ENCODE data around the gene B4GALT4.
A peak's percentile ranks its signal among the peaks of the same experiment; 100 is the strongest.
"Not testable (repeated sequence)": the region's sequence is repeated elsewhere in the genome, so short reads cannot be mapped to it uniquely, and the experiment has no call there.

B4GALT4 gene

GRCh38 chr3:119240591-119241434 lies at the start of gene B4GALT4:
Gene B4GALT4 (minus strand): TSS chr3:119240878. CDS start chr3:119230099, 10,779 bp downstream.
- peak; percentile 37 to 50 for DNase-seq (ENCODE audit: low read depth in 1 of 2, low spot score in 1 of 2)

- DNase-seq (ENCODE audit: low read depth in 1 of 2, low spot score in 1 of 2): no peak
Measured at GRCh38 chr3:119289404-119289770, 48.7 kb upstream of the B4GALT4 start.

- DNase-seq (ENCODE audit: low read depth in 1 of 2, low spot score in 1 of 2): no peak
Measured at GRCh38 chr3:119288669-119289403, 48.2 kb upstream of the B4GALT4 start.

GRCh38 chr3:119279584-119280243 lies 39.0 kb upstream of the B4GALT4 start:
- DNase-seq (ENCODE audit: low read depth in 1 of 2, low spot score in 1 of 2): no peak

GRCh38 chr3:119279101-119279554 lies 38.5 kb upstream of the B4GALT4 start:
- no peak for DNase-seq (ENCODE audit: low read depth in 1 of 2, low spot score in 1 of 2)

- DNase-seq (ENCODE audit: low read depth in 1 of 2, low spot score in 1 of 2): no peak
Measured at GRCh38 chr3:119276680-119277079, 36.0 kb upstream of the B4GALT4 start.

- not testable (repeated sequence) for DNase-seq (ENCODE audit: low read depth in 1 of 2, low spot score in 1 of 2)
Measured at GRCh38 chr3:119270212-119270611, 29.5 kb upstream of the B4GALT4 start.

GRCh38 chr3:119261055-119261454 lies 20.4 kb upstream of the B4GALT4 start:
- no peak for DNase-seq (ENCODE audit: low read depth in 1 of 2, low spot score in 1 of 2)

GRCh38 chr3:119259821-119260220 lies 19.1 kb upstream of the B4GALT4 start:
- DNase-seq (ENCODE audit: low read depth in 1 of 2, low spot score in 1 of 2): no peak

- DNase-seq (ENCODE audit: low read depth in 1 of 2, low spot score in 1 of 2): no peak
Measured at GRCh38 chr3:119258915-119259314, 18.2 kb upstream of the B4GALT4 start.

- DNase-seq (ENCODE audit: low read depth in 1 of 2, low spot score in 1 of 2): no peak
Measured at GRCh38 chr3:119257654-119258410, 17.2 kb upstream of the B4GALT4 start.

GRCh38 chr3:119257111-119257510 lies 16.4 kb upstream of the B4GALT4 start:
- no peak for DNase-seq (ENCODE audit: low read depth in 1 of 2, low spot score in 1 of 2)

- no peak for DNase-seq (ENCODE audit: low read depth in 1 of 2, low spot score in 1 of 2)
Measured at GRCh38 chr3:119255214-119255613, 14.5 kb upstream of the B4GALT4 start.

GRCh38 chr3:119245778-119246177 lies 5.1 kb upstream of the B4GALT4 start:
- DNase-seq (ENCODE audit: low read depth in 1 of 2, low spot score in 1 of 2): no peak

- DNase-seq (ENCODE audit: low read depth in 1 of 2, low spot score in 1 of 2): no peak
Measured at GRCh38 chr3:119243712-119244111, 3.0 kb upstream of the B4GALT4 start.

- not testable (repeated sequence) for DNase-seq (ENCODE audit: low read depth in 1 of 2, low spot score in 1 of 2)
Measured at GRCh38 chr3:119243058-119243529, 2.4 kb upstream of the B4GALT4 start.

- not testable (repeated sequence) for DNase-seq (ENCODE audit: low read depth in 1 of 2, low spot score in 1 of 2)
Measured at GRCh38 chr3:119242387-119243057, 1.8 kb upstream of the B4GALT4 start.

GRCh38 chr3:119240101-119240590 lies 532 bp downstream of the B4GALT4 start:
- no peak for DNase-seq (ENCODE audit: low read depth in 1 of 2, low spot score in 1 of 2)

- DNase-seq (ENCODE audit: low read depth in 1 of 2, low spot score in 1 of 2): no peak
Measured at GRCh38 chr3:119239206-119239820, 1.4 kb downstream of the B4GALT4 start.

- DNase-seq (ENCODE audit: low read depth in 1 of 2, low spot score in 1 of 2): no peak
Measured at GRCh38 chr3:119238363-119238762, 2.3 kb downstream of the B4GALT4 start.
